SK-N-SH treated with all-trans-retinoic acid at 6 μM for 48 hours (cell line): ENCODE results near the gene RETREG1.

Source experiments
- ATAC-seq: fragments of 200-7000 bp; cut with Tn5 transposase; 3 replicates; pipeline ENCODE4 v1.9.1; 2020; ENCODE audit warnings: mild to moderate bottlenecking, moderate library complexity
- BACH2 ChIP-seq: fragments of 250-450 bp; sonication (Bioruptor Pico); IDR thresholded peaks from 2 replicates; pipeline ENCODE4 v1.9.0; 2021; ENCODE audit warnings: mild to moderate bottlenecking, borderline replicate concordance
- CREB5 ChIP-seq: fragments of 250-450 bp; sonication (Bioruptor Pico); IDR thresholded peaks from 2 replicates; pipeline ENCODE4 v1.5.1; 2020; ENCODE audit warnings: low read depth, mild to moderate bottlenecking, moderate library complexity
- CSDC2 ChIP-seq: fragments of 250-450 bp; sonication (Bioruptor Pico); IDR thresholded peaks from 2 replicates; pipeline ENCODE4 v1.5.0; 2020; ENCODE audit warnings: mild to moderate bottlenecking, moderate library complexity
- CSRNP3 ChIP-seq: fragments of 250-450 bp; sonication (Bioruptor Pico); IDR thresholded peaks from 2 replicates; pipeline ENCODE4 v1.5.1; 2021; ENCODE audit warnings: mild to moderate bottlenecking, moderate library complexity
- GLIS3 ChIP-seq: fragments of 250-450 bp; sonication (Bioruptor Pico); IDR thresholded peaks from 2 replicates; pipeline ENCODE4 v1.5.0; 2020; ENCODE audit warnings: mild to moderate bottlenecking, moderate library complexity
- ISL1 ChIP-seq: fragments of 250-450 bp; sonication (Bioruptor Pico); IDR thresholded peaks from 2 replicates; pipeline ENCODE4 v2.1.2; 2022; ENCODE audit warnings: mild to moderate bottlenecking, moderate library complexity
- OSR1 ChIP-seq: fragments of 250-450 bp; sonication (Bioruptor Pico); IDR thresholded peaks from 2 replicates; pipeline ENCODE4 v1.8.0; 2022; ENCODE audit warnings: moderate library complexity, mild to moderate bottlenecking, inconsistent platforms
- PATZ1 ChIP-seq: fragments of 250-450 bp; sonication (Bioruptor Pico); IDR thresholded peaks from 2 replicates; pipeline ENCODE4 v1.8.0; 2020; ENCODE audit warnings: mild to moderate bottlenecking, moderate library complexity, borderline replicate concordance
- POU6F1 ChIP-seq: fragments of 250-450 bp; sonication (Bioruptor Pico); IDR thresholded peaks from 2 replicates; pipeline ENCODE4 v1.8.0; 2021; ENCODE audit warnings: low read depth, mild to moderate bottlenecking, moderate library complexity, borderline replicate concordance
- PPARA ChIP-seq: fragments of 250-450 bp; sonication (Bioruptor Pico); IDR thresholded peaks from 2 replicates; pipeline ENCODE4 v1.5.0; 2020; ENCODE audit warnings: mild to moderate bottlenecking, borderline replicate concordance
- RARB ChIP-seq: fragments of 250-450 bp; sonication (Bioruptor Pico); IDR thresholded peaks from 2 replicates; pipeline ENCODE4 v1.8.0; 2021; ENCODE audit warnings: mild to moderate bottlenecking, moderate library complexity
- SNAI2 ChIP-seq: fragments of 250-450 bp; sonication (Bioruptor Pico); IDR thresholded peaks from 2 replicates; pipeline ENCODE4 v1.5.0; 2020; ENCODE audit warnings: mild to moderate bottlenecking, moderate library complexity
- TCF4 ChIP-seq: fragments of 250-450 bp; sonication (Bioruptor Pico); IDR thresholded peaks from 2 replicates; pipeline ENCODE4 v1.8.0; 2021; ENCODE audit warnings: mild to moderate bottlenecking, moderate library complexity, borderline replicate concordance
- TOX ChIP-seq: fragments of 250-450 bp; sonication (Bioruptor Pico); IDR thresholded peaks from 2 replicates; pipeline ENCODE4 v1.8.0; 2021; ENCODE audit warnings: mild to moderate bottlenecking, moderate library complexity, borderline replicate concordance
- TSHZ2 ChIP-seq: fragments of 250-450 bp; sonication (Bioruptor Pico); IDR thresholded peaks from 2 replicates; pipeline ENCODE4 v1.5.0; 2020; ENCODE audit warnings: mild to moderate bottlenecking, moderate library complexity
- ZFP3 ChIP-seq: fragments of 250-450 bp; sonication (Bioruptor Pico); IDR thresholded peaks from 2 replicates; pipeline ENCODE4 v1.5.0; 2020; ENCODE audit warnings: mild to moderate bottlenecking, moderate library complexity
- ZFP30 ChIP-seq: fragments of 450-650 bp; formaldehyde crosslinking; IDR thresholded peaks from 2 replicates; pipeline ENCODE4 v1.5.0; 2022; ENCODE audit warnings: mild to moderate bottlenecking, moderate library complexity
- ZNF565 ChIP-seq: fragments of 450-650 bp; formaldehyde crosslinking; conservative IDR thresholded peaks from 2 replicates; pipeline ENCODE4 v1.5.0; 2020; ENCODE audit warnings: low read depth, mild to moderate bottlenecking, moderate library complexity
- ZNF70 ChIP-seq: fragments of 450-650 bp; formaldehyde crosslinking; IDR thresholded peaks from 2 replicates; pipeline ENCODE4 v1.5.0; 2020; ENCODE audit warnings: mild to moderate bottlenecking, moderate library complexity
- ZNF8 ChIP-seq: fragments of 450-650 bp; formaldehyde crosslinking; IDR thresholded peaks from 2 replicates; pipeline ENCODE4 v1.5.0; 2020; ENCODE audit warnings: mild to moderate bottlenecking, moderate library complexity

RETREG1 gene

GRCh38 chr5:16585041-16585667 lies 31.6 kb downstream of the RETREG1 start:
- peak; percentile 65; the same call in 2 of the 3 replicates for ATAC-seq

GRCh38 chr5:16582081-16582480 lies 34.7 kb downstream of the RETREG1 start:
- TF ChIP-seq OSR1 (CRISPR knock-in tag) (no peak), PPARA (CRISPR knock-in tag) (no peak), ZFP3 (no peak), SNAI2 (no peak), TSHZ2 (CRISPR knock-in tag) (no peak)
- no peak for ATAC-seq

More at GRCh38 chr5:16585041-16585667, 31.6 kb downstream of the RETREG1 start:
- no peak for TF ChIP-seq ISL1
- TF ChIP-seq TCF4 (CRISPR knock-in tag): no peak
- no peak for TF ChIP-seq CSRNP3 (CRISPR knock-in tag)
- no peak for TF ChIP-seq ZFP3
- TF ChIP-seq TSHZ2 (CRISPR knock-in tag): no peak
- TF ChIP-seq ZNF565: no peak
- no peak for TF ChIP-seq POU6F1
- TF ChIP-seq ZFP30 (CRISPR knock-in tag): no peak
- no peak for TF ChIP-seq RARB (CRISPR knock-in tag)
- TF ChIP-seq BACH2 (CRISPR knock-in tag): no peak
- no peak for TF ChIP-seq GLIS3 (CRISPR knock-in tag)
- no peak for TF ChIP-seq PPARA (CRISPR knock-in tag)
- TF ChIP-seq CREB5 (CRISPR knock-in tag): no peak
- no peak for TF ChIP-seq CSDC2
- no peak for TF ChIP-seq TOX
- no peak for TF ChIP-seq ZNF70

GRCh38 chr5:16580382-16580781 lies 36.4 kb downstream of the RETREG1 start:
- TF ChIP-seq CSDC2 (no peak), ZNF8 (CRISPR knock-in tag) (no peak), PATZ1 (CRISPR knock-in tag) (no peak), ISL1 (no peak), ZFP3 (no peak)
- no peak for ATAC-seq
